ENCODE measurements around the gene SET. TPM values are rescaled to one million over a fixed set of nuclear protein-coding genes. Genes with fewer than 3 reads are reported as not detected.

The SET gene
- total and polyA plus RNA-seq, 2 donors (not counting 3 experiments of a cell fraction or from before 2014, with no cell fraction given), result 61.1 to 483 TPM

DNA sequence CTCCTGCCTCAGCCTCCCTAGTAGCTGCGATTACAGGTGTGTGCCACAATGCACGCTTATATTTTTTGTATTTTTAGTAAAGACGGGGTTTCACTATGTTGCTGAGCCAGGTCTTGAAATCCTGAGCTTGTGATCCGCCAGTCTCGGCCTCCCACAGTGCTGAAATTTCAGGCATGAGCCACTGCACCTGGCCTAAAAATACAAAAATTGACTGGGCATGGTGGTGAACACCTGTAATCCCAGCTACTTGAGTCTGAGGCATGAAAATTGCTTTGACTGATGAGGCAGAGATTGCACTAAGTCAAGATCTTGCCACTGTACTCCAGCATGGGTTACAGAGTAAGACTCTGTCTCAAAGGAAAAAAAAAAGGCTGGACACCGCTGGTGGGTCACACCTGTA, 19.2 kb upstream of the SET start:
- DNase-seq (ENCODE audit: low read depth, low spot score), result no peak
- no peaks in the 10 kb centered on the region for H3K9me1 ChIP-seq (replicated peaks; ENCODE audit: control insufficient read depth, extremely low read depth, insufficient read depth, low read length)
- FAIRE-seq, result no peak
- H3K79me2 ChIP-seq (ENCODE audit: control insufficient read depth, insufficient read depth, low read length), result no peaks in the 10 kb centered on the region
- H3K27ac ChIP-seq (ENCODE audit: insufficient read depth, low read depth, low read length), result no peak overlapping the region
- TF ChIP-seq GATA2 (IDR thresholded peaks at IDR 0.05; ENCODE audit: insufficient read depth, insufficient read length, low read depth, low read length), result no peak
- TF ChIP-seq, protein P1, sequence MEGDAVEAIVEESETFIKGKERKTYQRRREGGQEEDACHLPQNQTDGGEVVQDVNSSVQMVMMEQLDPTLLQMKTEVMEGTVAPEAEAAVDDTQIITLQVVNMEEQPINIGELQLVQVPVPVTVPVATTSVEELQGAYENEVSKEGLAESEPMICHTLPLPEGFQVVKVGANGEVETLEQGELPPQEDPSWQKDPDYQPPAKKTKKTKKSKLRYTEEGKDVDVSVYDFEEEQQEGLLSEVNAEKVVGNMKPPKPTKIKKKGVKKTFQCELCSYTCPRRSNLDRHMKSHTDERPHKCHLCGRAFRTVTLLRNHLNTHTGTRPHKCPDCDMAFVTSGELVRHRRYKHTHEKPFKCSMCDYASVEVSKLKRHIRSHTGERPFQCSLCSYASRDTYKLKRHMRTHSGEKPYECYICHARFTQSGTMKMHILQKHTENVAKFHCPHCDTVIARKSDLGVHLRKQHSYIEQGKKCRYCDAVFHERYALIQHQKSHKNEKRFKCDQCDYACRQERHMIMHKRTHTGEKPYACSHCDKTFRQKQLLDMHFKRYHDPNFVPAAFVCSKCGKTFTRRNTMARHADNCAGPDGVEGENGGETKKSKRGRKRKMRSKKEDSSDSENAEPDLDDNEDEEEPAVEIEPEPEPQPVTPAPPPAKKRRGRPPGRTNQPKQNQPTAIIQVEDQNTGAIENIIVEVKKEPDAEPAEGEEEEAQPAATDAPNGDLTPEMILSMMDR (IDR thresholded peaks at IDR 0.05; ENCODE audit: extremely low read depth in 1 of 2, insufficient read depth in 1 of 2, low read depth in 1 of 2, low read length in 2 of 2), result no peak
- no peak for TF ChIP-seq POLR2A (IDR thresholded peaks at IDR 0.05; ENCODE audit: low read depth, low read length)
- no peak for TF ChIP-seq MYC (IDR thresholded peaks at IDR 0.05; ENCODE audit: low read depth, low read length)
- no peak for TF ChIP-seq FOS (IDR thresholded peaks at IDR 0.05; ENCODE audit: borderline replicate concordance, insufficient read depth, low read length)
- no peak for TF ChIP-seq EZH2 (IDR thresholded peaks at IDR 0.05; ENCODE audit: borderline replicate concordance, low read depth, low read length, severe bottlenecking)
- TF ChIP-seq JUN (IDR thresholded peaks at IDR 0.05; ENCODE audit: borderline replicate concordance, insufficient read depth, insufficient read length, low read depth), result no peak
- TF ChIP-seq MAX (IDR thresholded peaks at IDR 0.05; ENCODE audit: insufficient read depth, insufficient read length), result no peak
- TF ChIP-seq POLR2AphosphoS5 (IDR thresholded peaks at IDR 0.05; ENCODE audit: insufficient read depth, low read depth, low read length), result no peak
- POLR2A ChIA-PET, result interaction anchor here (0.6 kb wide), 1 partner anchor 34 kb away, joined by 3 read pairs; no protein-coding TSS in a partner anchor
- no peaks in the 10 kb centered on the region for H3K36me3 ChIP-seq (ENCODE audit: control insufficient read depth in 2 of 2, extremely low read depth in 1 of 2, insufficient read depth in 2 of 2, low read length in 2 of 2)
- no peaks in the 10 kb centered on the region for H4K20me1 ChIP-seq (replicated peaks; ENCODE audit: control insufficient read depth, extremely low read depth, insufficient read depth, low read length)
- no peaks in the 10 kb centered on the region for H3K4me1 ChIP-seq (ENCODE audit: control insufficient read depth, extremely low read depth, insufficient read depth, low read length)
- no peak overlapping the region for H3K4me3 ChIP-seq (replicated peaks in 1 of 3; ENCODE audit: insufficient read depth in 1 of 3, low read depth in 1 of 3, low read length in 3 of 3)
- dilution Hi-C loops (cut with MboI; ENCODE audit: extremely low pct_ligation_motif_present, low sequenced_read_pairs) (no loop called here), intact Hi-C loops (cut with micrococcal nuclease) (no loop called here)
- no TSS peak for BruUV-seq (replicated peaks)
- CTCF ChIA-PET, result no interaction called here
- no peak overlapping the region for H3K4me2 ChIP-seq (ENCODE audit: insufficient read depth, low read length)
- H2AFZ ChIP-seq (ENCODE audit: low read depth, low read length), result no peak overlapping the region
- H3K9me3 ChIP-seq (replicated peaks; ENCODE audit: control insufficient read depth, insufficient read depth, low read length), result no peaks in the 10 kb centered on the region
- H3K27me3 ChIP-seq (ENCODE audit: control insufficient read depth in 2 of 2, insufficient read depth in 2 of 2, low read length in 2 of 2), result no peaks in the 10 kb centered on the region
- no peak overlapping the region for H3K9ac ChIP-seq (replicated peaks; ENCODE audit: extremely low read depth, insufficient read depth, low read length)
